ELF-1 (cell line): Measurements from ENCODE around the gene RPL36A.

ENCODE experiments used
- DNase-seq: peaks from one replicate; pipeline ENCODE4 v3.0.0-alpha.2; 2016; ENCODE audit warnings: low read depth, low spot score

RPL36A gene

GRCh38 chrX:101393530-101394305 lies 2.9 kb downstream of the RPL36A start:
- no peak for DNase-seq

- DNase-seq = no peak
Observed at GRCh38 chrX:101394372-101394771, 3.6 kb downstream of the RPL36A start.

- no peak for DNase-seq
Observed at GRCh38 chrX:101395789-101396188, 5.0 kb downstream of the RPL36A start.

- DNase-seq = no peak
Observed at GRCh38 chrX:101397779-101398178, 7.0 kb downstream of the RPL36A start.

- DNase-seq = no peak
Observed at GRCh38 chrX:101398694-101399093, 7.9 kb downstream of the RPL36A start.

- no peak for DNase-seq
Observed at GRCh38 chrX:101399825-101400224, 9.0 kb downstream of the RPL36A start.

GRCh38 chrX:101407167-101407747 lies 16.4 kb downstream of the RPL36A start:
- no peak for DNase-seq

- peak; percentile 99 for DNase-seq
Observed at GRCh38 chrX:101407748-101408531, 17.1 kb downstream of the RPL36A start, which contains the start of the genes GLA and HNRNPH2. GLA (minus strand) TSS chrX:101407925; CDS start chrX:101407903, 22 bp downstream. HNRNPH2 (plus strand) TSS chrX:101408222; CDS start chrX:101411989, 3,767 bp downstream.

GRCh38 chrX:101408532-101408841 lies 17.7 kb downstream of the RPL36A start:
- no peak for DNase-seq

GRCh38 chrX:101409043-101409442 lies 18.2 kb downstream of the RPL36A start:
- peak; percentile 40 for DNase-seq

GRCh38 chrX:101410461-101410860 lies 19.6 kb downstream of the RPL36A start:
- no peak for DNase-seq

- no peak for DNase-seq
Observed at GRCh38 chrX:101411984-101412383, 21.2 kb downstream of the RPL36A start.

GRCh38 chrX:101415180-101416145 lies 24.7 kb downstream of the RPL36A start:
- peak; percentile 70 for DNase-seq

- no peak for DNase-seq
Observed at GRCh38 chrX:101416691-101417090, 25.9 kb downstream of the RPL36A start.

- DNase-seq = no peak
Observed at GRCh38 chrX:101417190-101417589, 26.4 kb downstream of the RPL36A start.

GRCh38 chrX:101417981-101418841 lies 27.4 kb downstream of the RPL36A start:
- DNase-seq = peak; percentile 82

- peak; percentile 69 for DNase-seq
Observed at GRCh38 chrX:101419489-101419888, 28.7 kb downstream of the RPL36A start.

- DNase-seq = no peak
Observed at GRCh38 chrX:101427954-101428353, 37.1 kb downstream of the RPL36A start.

GRCh38 chrX:101429934-101430333 lies 39.1 kb downstream of the RPL36A start:
- DNase-seq = no peak

GRCh38 chrX:101430457-101431078 lies 39.8 kb downstream of the RPL36A start:
- DNase-seq = no peak
